ENCODE results near the gene PCSK1. TPM values are rescaled to one million over a fixed set of nuclear protein-coding genes. Genes with fewer than 3 reads are reported as not detected.

PCSK1 gene
- total RNA-seq, 4 donors from 2014 or later = 0.62 to 1.6 (median 0.92) TPM; not detected in 1

GRCh38 chr5:96348536-96348935, 84.5 kb downstream of the PCSK1 start:
- no peak for ATAC-seq
- TF ChIP-seq EP300 (IDR thresholded peaks at IDR 0.05) (no peak), CTCF (IDR thresholded peaks at IDR 0.05) (no peak), POLR2A (IDR thresholded peaks at IDR 0.05) (no peak), POLR2AphosphoS5 (IDR thresholded peaks at IDR 0.05) (no peak)

DNA sequence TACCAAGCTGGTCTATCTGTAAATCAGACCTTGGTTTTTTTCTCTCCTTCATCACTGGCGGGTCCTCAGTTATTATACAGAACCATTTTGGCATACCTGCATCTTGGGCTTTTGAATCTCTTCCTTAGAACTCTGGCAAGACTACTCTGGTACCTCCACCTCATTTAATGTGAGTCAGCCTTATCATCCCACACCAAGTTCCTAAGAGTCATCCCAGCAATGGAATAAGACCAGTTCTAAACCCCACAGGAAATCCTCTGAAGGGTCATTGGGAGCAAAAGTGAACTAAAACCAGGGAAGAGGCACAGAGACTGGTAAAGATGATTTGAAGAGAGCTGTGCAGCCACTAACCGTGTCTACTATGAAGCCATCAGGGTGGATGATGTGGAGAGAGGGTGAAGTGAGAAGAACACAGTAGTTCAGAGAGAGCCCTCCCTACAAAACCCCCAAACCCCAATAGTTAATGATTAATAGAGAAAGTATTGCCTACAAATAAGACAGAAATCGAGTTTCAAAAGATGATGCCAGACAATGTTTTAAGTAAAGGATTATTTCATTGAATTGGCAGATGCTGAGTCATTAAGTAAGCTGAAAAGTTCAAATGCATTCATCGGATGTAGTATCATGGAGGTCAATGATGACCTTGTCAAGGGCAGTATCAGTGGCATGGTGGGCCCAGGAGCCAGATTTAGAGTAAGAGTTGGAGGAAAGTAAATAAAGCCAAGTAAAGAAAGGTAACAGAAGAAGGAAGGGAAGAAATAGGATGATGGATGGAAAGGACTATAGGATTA, 85.4 kb downstream of the PCSK1 start:
- no peak for ATAC-seq
- H3K4me3 ChIP-seq = no peak overlapping the region
- no peaks in the 10 kb centered on the region for H3K9me3 ChIP-seq
- H3K4me1 ChIP-seq = no peaks in the 10 kb centered on the region
- no peaks in the 10 kb centered on the region for H3K27me3 ChIP-seq
- H3K27ac ChIP-seq = no peak overlapping the region
- WGBS, 2 donors (ENCODE audit: low coverage in 1 of 2) = 71 to 95% methylated on average over 4 of the region's 4 CpGs
- no peaks in the 10 kb centered on the region for H3K36me3 ChIP-seq
- no peak for TF ChIP-seq CTCF (IDR thresholded peaks at IDR 0.05)
- no peak for TF ChIP-seq POLR2A (IDR thresholded peaks at IDR 0.05)
- no peak for TF ChIP-seq EP300 (IDR thresholded peaks at IDR 0.05)
- no peak for TF ChIP-seq POLR2AphosphoS5 (IDR thresholded peaks at IDR 0.05)

More at GRCh38 chr5:96348536-96348935, 84.5 kb downstream of the PCSK1 start:
- no peaks in the 10 kb centered on the region for H3K9me3 ChIP-seq
- no peaks in the 10 kb centered on the region for H3K27me3 ChIP-seq
- no peaks in the 10 kb centered on the region for H3K4me1 ChIP-seq
- H3K36me3 ChIP-seq = no peaks in the 10 kb centered on the region
- H3K4me3 ChIP-seq = no peak overlapping the region
- no peak overlapping the region for H3K27ac ChIP-seq
- WGBS, 2 donors (ENCODE audit: low coverage in 1 of 2) = 100% methylated on average over 1 of the region's 1 CpG; no CpG with 5 or more reads in 1 of the 2 donors

DNA sequence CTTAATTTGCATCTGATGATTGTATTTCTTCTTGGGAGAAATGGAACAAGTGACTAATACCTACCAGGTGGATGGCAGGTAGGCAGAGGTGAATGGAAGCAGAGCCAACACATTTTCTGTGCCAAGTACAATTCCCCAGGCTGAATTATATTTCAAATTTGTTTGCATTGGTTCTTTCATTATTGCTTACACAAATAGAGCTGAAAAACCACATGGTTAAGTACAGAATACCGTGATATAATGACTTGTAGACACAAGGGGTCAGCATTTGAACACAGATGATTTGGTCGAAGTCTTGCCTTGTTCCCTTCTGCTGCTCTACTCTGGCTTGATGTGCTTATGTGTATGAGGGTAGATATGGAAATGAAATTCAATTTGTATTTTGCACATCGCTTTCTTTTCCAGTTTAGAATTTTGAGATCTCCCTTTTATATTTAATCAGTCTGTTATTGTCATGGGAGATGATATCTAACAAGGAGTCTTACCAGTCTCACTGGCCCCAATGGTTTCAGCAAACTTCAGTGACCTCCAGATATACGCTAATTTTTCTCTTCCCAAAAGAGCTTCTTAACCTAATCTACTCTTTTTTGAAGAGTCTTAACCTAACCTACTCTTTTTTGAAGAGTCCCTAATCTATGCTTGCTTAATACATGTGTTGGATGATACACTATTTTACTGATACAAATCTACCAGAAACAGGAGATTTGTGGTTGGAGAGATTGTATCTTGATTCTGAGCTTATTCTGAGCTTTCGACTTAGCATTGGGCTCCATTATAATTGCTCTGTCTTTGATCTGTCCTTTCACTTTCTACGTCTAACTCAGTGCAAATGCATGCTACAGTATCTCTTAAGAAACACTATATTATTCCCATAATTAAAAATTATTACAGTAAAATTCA, 88.1 kb downstream of the PCSK1 start:
- Histone ChIP-seq H3K27me3 (no peaks in the 10 kb centered on the region), H3K9me3 (no peaks in the 10 kb centered on the region), H3K4me1 (peaks cover 0 to 3% (median 0%) of the 10 kb centered on the region in 3 donors), H3K27ac (no peak overlapping the region), H3K36me3 (no peaks in the 10 kb centered on the region), H3K4me3 (no peak overlapping the region)
- peak; percentile 79 for ATAC-seq
- WGBS, 2 donors (ENCODE audit: low coverage in 1 of 2) = 38% methylated on average over 6 of the region's 6 CpGs
- TF ChIP-seq CTCF (IDR thresholded peaks at IDR 0.05) (peak; percentile 25 to 71 (median 62)), POLR2A (IDR thresholded peaks at IDR 0.05) (no peak), POLR2AphosphoS5 (IDR thresholded peaks at IDR 0.05) (no peak), EP300 (IDR thresholded peaks at IDR 0.05) (no peak)

DNA sequence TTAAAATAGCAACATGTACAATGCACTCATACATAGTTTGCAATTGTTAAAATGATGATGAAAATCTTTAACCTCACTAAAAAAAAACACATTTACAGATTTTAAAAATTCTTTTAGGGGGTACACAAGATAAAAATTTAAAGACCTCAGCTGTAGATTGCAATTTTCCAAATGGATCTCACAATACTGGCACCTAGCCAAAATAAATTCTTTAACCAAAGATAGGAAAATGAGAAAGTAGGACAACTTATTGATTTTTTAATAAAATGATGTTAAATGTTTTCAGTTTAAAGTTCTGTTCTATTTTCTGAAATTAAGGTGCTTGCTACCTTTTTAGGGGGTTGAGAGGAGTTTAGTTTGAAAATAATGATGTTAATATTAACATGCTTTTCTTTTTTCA, 90.0 kb downstream of the PCSK1 start:
- Histone ChIP-seq H3K9me3 (no peaks in the 10 kb centered on the region), H3K4me1 (peaks cover 0 to 22% (median 4%) of the 10 kb centered on the region in 3 donors), H3K27ac (no peak overlapping the region), H3K27me3 (no peaks in the 10 kb centered on the region), H3K4me3 (no peak overlapping the region), H3K36me3 (no peaks in the 10 kb centered on the region)
- ATAC-seq = no peak
- no peak for TF ChIP-seq EP300 (IDR thresholded peaks at IDR 0.05)

GRCh38 chr5:96342581-96342980, 90.5 kb downstream of the PCSK1 start:
- 78% methylated on average over 4 of the region's 4 CpGs; no CpG with 5 or more reads in 1 of the 2 donors for WGBS, 2 donors (ENCODE audit: low coverage in 1 of 2)
- TF ChIP-seq POLR2A (IDR thresholded peaks at IDR 0.05) (no peak), POLR2AphosphoS5 (IDR thresholded peaks at IDR 0.05) (no peak), CTCF (IDR thresholded peaks at IDR 0.05) (no peak), EP300 (IDR thresholded peaks at IDR 0.05) (no peak)
- Histone ChIP-seq H3K36me3 (no peaks in the 10 kb centered on the region), H3K4me3 (no peak overlapping the region), H3K27me3 (no peaks in the 10 kb centered on the region), H3K27ac (no peak overlapping the region), H3K4me1 (peaks cover 0 to 27% (median 4%) of the 10 kb centered on the region in 3 donors), H3K9me3 (no peaks in the 10 kb centered on the region)
- no peak for ATAC-seq

Measured in gastroesophageal sphincter (tissue), 4 donors.